Measurements from ENCODE around the gene DUSP16.

Gene DUSP16

DNA sequence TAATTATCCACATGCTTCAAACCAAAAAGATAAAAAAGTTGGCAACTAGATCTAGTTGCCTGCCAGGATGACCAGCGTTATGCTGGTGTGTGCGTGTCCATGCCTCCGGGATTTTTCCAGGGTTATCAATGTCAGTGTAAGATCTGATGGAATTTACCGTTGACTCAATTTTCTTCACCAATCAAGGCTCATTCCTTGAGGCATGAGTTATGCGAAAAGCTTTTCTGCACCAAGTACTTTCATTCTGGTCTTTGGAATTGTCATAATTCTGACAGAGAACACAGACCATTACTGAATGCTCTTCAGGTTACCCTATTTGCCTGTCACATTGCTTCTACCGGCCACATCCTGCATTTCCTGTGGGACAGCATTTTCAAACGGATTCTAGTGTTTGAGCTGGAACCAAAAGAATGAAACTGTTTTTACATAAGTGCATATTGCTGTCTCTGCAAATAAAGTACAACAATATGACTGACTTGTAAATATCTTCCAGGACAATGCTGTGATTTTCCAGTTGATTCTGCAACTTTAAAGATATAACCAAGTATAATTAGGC, 91.8 kb downstream of the DUSP16 start:
- peak in 1 of 2 experiments; percentile 87 for DNase-seq (ENCODE audit: low read depth in 1 of 2, low spot score in 1 of 2)
- no peak for TF ChIP-seq JUND (IDR thresholded peaks at IDR 0.05; ENCODE audit: low read depth)
- in situ Hi-C loops (cut with HindIII; ENCODE audit: low pct_unique_long_range_greater_than_20kb, low sequenced_read_pairs), result no loop called here

DNA sequence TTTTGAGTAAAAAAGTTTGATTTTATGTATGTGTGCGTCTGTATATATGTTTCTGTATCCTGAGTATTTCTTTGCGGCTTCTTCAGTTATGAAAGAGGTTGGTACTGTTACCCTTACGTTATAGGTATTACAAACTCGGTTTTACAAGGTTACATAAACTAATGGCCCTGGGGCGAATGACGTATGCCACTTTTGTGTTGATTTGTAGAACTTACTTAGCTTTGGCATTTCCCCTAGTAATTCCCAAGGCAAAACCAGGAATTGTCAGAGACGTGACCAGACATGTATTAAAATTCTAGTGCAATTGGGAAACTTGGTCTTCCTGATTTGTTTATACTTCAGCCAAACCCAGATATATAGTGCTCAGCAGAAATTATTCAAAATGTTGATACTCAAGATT, 93.3 kb downstream of the DUSP16 start:
- in situ Hi-C loops (cut with HindIII; ENCODE audit: low pct_unique_long_range_greater_than_20kb, low sequenced_read_pairs), result no loop called here
- peak in 1 of 2 experiments; percentile 77 for DNase-seq (ENCODE audit: low read depth in 1 of 2, low spot score in 1 of 2)
- no peak for TF ChIP-seq JUND (IDR thresholded peaks at IDR 0.05; ENCODE audit: low read depth)

GRCh38 chr12:12468575-12468974, 94.1 kb downstream of the DUSP16 start:
- DNase-seq (ENCODE audit: low read depth in 1 of 2, low spot score in 1 of 2), result no peak
- in situ Hi-C loops (cut with HindIII; ENCODE audit: low pct_unique_long_range_greater_than_20kb, low sequenced_read_pairs), result no loop called here
- TF ChIP-seq JUND (IDR thresholded peaks at IDR 0.05; ENCODE audit: low read depth), result no peak

- in situ Hi-C loops (cut with HindIII; ENCODE audit: low pct_unique_long_range_greater_than_20kb, low sequenced_read_pairs), result no loop called here
- DNase-seq (ENCODE audit: low read depth in 1 of 2, low spot score in 1 of 2), result no peak
- no peak for TF ChIP-seq JUND (IDR thresholded peaks at IDR 0.05; ENCODE audit: low read depth)
Measured at GRCh38 chr12:12467688-12468261, 94.9 kb downstream of the DUSP16 start.

DNA sequence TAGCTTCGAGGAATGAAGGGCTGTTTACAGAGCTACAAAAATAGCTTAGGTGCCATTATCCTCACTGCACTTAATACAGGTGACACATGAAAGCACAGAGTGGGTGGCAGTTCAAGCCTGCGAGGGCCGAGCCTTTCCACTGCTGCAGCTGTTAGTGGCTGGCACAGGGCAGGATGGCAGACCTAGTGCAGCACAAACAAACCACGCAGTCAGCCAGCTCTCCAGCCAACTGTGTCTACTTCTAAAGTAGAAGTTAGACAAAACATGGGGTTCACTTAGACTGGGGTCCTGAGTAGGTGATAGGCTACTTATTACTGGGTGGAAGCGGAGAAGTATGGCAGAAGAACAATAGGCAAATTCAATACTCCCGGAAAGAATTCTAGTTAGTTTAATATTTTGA, 95.4 kb downstream of the DUSP16 start:
- TF ChIP-seq JUND (IDR thresholded peaks at IDR 0.05; ENCODE audit: low read depth), result no peak
- in situ Hi-C loops (cut with HindIII; ENCODE audit: low pct_unique_long_range_greater_than_20kb, low sequenced_read_pairs), result no loop called here
- no peak for DNase-seq (ENCODE audit: low read depth in 1 of 2, low spot score in 1 of 2)

DNA sequence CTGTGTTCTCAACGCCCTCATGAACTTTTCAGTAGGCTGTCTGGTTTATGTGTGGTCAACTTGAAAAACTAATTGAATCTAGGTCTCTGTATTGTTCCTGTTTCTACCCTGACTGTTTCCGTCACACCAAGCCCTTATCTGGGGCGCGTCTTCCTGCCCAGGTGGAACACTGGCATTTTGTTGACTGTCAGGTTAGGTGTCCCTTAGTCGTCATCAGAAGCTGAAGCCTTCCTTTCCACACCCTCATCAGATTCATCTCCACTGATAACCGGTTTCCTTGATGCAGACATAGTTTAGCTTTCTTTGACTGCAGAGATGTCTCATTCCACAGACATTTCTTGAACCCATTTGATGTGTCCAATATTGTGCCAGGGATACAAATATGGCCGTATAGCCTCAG, 96.5 kb downstream of the DUSP16 start:
- TF ChIP-seq JUND (IDR thresholded peaks at IDR 0.05; ENCODE audit: low read depth), result no peak
- in situ Hi-C loops (cut with HindIII; ENCODE audit: low pct_unique_long_range_greater_than_20kb, low sequenced_read_pairs), result no loop called here
- no peak for DNase-seq (ENCODE audit: low read depth in 1 of 2, low spot score in 1 of 2)

DNA sequence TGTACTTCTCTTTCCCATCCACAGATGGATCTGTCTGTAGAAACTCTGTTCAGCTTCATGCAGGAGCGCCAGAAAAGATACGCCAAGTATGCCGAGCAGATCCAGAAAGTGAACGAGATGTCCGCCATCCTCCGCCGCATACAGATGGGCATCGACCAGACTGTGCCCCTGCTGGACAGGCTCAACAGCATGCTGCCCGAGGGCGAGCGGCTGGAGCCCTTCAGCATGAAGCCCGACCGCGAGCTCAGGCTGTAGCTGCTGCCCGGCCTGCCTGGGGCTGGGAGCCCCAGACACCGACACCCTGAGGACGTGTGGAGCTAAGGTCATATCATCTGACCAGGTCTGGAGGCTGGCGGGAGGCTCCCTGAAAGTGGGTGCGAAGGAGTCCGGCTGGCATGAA, 97.1 kb downstream of the DUSP16 start:
- in situ Hi-C loops (cut with HindIII; ENCODE audit: low pct_unique_long_range_greater_than_20kb, low sequenced_read_pairs), result no loop called here
- TF ChIP-seq JUND (IDR thresholded peaks at IDR 0.05; ENCODE audit: low read depth), result no peak
- no peak for DNase-seq (ENCODE audit: low read depth in 1 of 2, low spot score in 1 of 2)

- in situ Hi-C loops (cut with HindIII; ENCODE audit: low pct_unique_long_range_greater_than_20kb, low sequenced_read_pairs), result no loop called here
- TF ChIP-seq JUND (IDR thresholded peaks at IDR 0.05; ENCODE audit: low read depth), result no peak
- no peak for DNase-seq (ENCODE audit: low read depth in 1 of 2, low spot score in 1 of 2)
Measured at GRCh38 chr12:12461923-12462315, 100.7 kb downstream of the DUSP16 start.

GRCh38 chr12:12460935-12461922, 101.4 kb downstream of the DUSP16 start:
- no peak for TF ChIP-seq JUND (IDR thresholded peaks at IDR 0.05; ENCODE audit: low read depth)
- no peak for DNase-seq (ENCODE audit: low read depth in 1 of 2, low spot score in 1 of 2)
- in situ Hi-C loops (cut with HindIII; ENCODE audit: low pct_unique_long_range_greater_than_20kb, low sequenced_read_pairs), result no loop called here

GRCh38 chr12:12456637-12457036, 106.0 kb downstream of the DUSP16 start:
- in situ Hi-C loops (cut with HindIII; ENCODE audit: low pct_unique_long_range_greater_than_20kb, low sequenced_read_pairs), result no loop called here
- TF ChIP-seq JUND (IDR thresholded peaks at IDR 0.05; ENCODE audit: low read depth), result no peak
- DNase-seq (ENCODE audit: low read depth in 1 of 2, low spot score in 1 of 2), result no peak

DNA sequence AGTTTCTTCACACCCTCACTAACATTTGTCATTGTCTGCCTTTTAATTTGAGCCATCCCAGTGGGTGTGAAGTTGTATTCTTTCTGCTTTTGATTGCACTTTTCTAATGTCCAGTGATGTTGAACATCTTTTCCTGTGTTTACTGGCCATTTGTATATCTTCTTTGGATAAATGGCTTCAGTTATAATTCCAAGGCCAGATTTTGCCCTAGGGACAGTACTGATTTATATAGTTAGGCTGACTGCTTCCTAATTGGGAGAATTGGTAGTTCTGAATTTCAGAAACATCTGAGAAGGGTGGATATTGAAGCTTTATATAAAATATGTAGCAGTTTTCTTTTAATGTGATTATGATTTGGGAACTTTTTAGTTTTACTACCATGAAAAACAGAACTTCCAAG, 108.3 kb downstream of the DUSP16 start:
- in situ Hi-C loops (cut with HindIII; ENCODE audit: low pct_unique_long_range_greater_than_20kb, low sequenced_read_pairs), result no loop called here
- no peak for DNase-seq (ENCODE audit: low read depth in 1 of 2, low spot score in 1 of 2)
- no peak for TF ChIP-seq JUND (IDR thresholded peaks at IDR 0.05; ENCODE audit: low read depth)

DNA sequence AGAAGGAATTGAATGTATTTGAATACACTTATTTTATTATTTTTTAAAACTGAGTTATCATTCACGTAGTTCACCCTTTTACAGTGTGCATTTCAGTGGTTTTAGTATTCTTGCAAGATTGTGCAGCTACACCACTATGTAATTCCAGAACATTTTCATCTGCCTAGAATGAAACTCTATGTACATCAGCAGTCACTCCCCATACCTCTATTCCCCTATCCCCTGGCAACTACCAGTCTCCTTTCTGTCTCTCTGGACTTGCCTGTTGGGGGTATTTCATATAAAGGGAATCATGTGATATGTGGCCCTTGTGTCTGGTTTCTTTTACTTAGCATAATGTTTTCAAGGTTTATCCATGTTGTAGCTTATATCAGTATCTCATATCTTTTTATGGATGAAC, 109.0 kb downstream of the DUSP16 start:
- in situ Hi-C loops (cut with HindIII; ENCODE audit: low pct_unique_long_range_greater_than_20kb, low sequenced_read_pairs), result no loop called here
- DNase-seq (ENCODE audit: low read depth in 1 of 2, low spot score in 1 of 2), result no peak
- TF ChIP-seq JUND (IDR thresholded peaks at IDR 0.05; ENCODE audit: low read depth), result no peak

GRCh38 chr12:12452326-12452902, 110.2 kb downstream of the DUSP16 start:
- in situ Hi-C loops (cut with HindIII; ENCODE audit: low pct_unique_long_range_greater_than_20kb, low sequenced_read_pairs), result no loop called here
- TF ChIP-seq JUND (IDR thresholded peaks at IDR 0.05; ENCODE audit: low read depth), result no peak
- no peak for DNase-seq (ENCODE audit: low read depth in 1 of 2, low spot score in 1 of 2)

All from T47D (cell line).